WTC11 (cell line): ENCODE results near the gene TMEM190.

Experiments
- CREM ChIP-seq: sonication (generic); formaldehyde crosslinking; IDR thresholded peaks from 2 replicates; pipeline ENCODE4 v1.8.1; 2022; ENCODE audit warnings: mild to moderate bottlenecking, missing genetic modification reagents, moderate library complexity
- CTCF ChIP-seq: fragments of 200-600 bp; IDR thresholded peaks from 2 replicates; pipeline ENCODE4 v1.8.0; 2022; ENCODE audit warnings: antibody characterized with exemption
- TF ChIP-seq, protein P1 (sequence below): sonication (generic); formaldehyde crosslinking; IDR thresholded peaks from 2 replicates; pipeline ENCODE4 v1.8.0; 2022; ENCODE audit warnings: mild to moderate bottlenecking, missing genetic modification reagents

- TF ChIP-seq CREM (CRISPR knock-in tag) (no peak), CTCF (no peak)
- TF ChIP-seq, protein P1, sequence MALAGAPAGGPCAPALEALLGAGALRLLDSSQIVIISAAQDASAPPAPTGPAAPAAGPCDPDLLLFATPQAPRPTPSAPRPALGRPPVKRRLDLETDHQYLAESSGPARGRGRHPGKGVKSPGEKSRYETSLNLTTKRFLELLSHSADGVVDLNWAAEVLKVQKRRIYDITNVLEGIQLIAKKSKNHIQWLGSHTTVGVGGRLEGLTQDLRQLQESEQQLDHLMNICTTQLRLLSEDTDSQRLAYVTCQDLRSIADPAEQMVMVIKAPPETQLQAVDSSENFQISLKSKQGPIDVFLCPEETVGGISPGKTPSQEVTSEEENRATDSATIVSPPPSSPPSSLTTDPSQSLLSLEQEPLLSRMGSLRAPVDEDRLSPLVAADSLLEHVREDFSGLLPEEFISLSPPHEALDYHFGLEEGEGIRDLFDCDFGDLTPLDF (CRISPR knock-in tag), result no peak
Measured at GRCh38 chr19:55391702-55392615, 15.3 kb downstream of the TMEM190 start.
